Osteocyte (in vitro differentiated cells): Measurements from ENCODE around the gene SPTLC3. TPM values are rescaled to one million over a fixed set of nuclear protein-coding genes. Genes with fewer than 3 reads are reported as not detected.
A peak's percentile ranks its signal among the peaks of the same experiment; 100 is the strongest.

Experiments
- DNase-seq: peaks from one replicate; pipeline ENCODE4 v3.0.0; 2021; ENCODE audit warnings: mixed read lengths; ENCODE audit not compliant: unreplicated experiment; ENCODE audit errors: extremely low spot score
- H3K27ac Mint-ChIP-seq: one replicate; pipeline ENCODE4 v1.8.0; 2021; ENCODE audit warnings: mild to moderate bottlenecking, mixed read lengths; ENCODE audit not compliant: unreplicated experiment
- H3K27me3 Mint-ChIP-seq: one replicate; pipeline ENCODE4 v1.8.0; 2021; ENCODE audit warnings: mixed read lengths; ENCODE audit not compliant: unreplicated experiment
- H3K36me3 Mint-ChIP-seq: one replicate; pipeline ENCODE4 v1.8.0; 2021; ENCODE audit warnings: mixed read lengths; ENCODE audit not compliant: unreplicated experiment
- H3K4me1 Mint-ChIP-seq: one replicate; pipeline ENCODE4 v1.8.0; 2021; ENCODE audit warnings: mixed read lengths; ENCODE audit not compliant: unreplicated experiment
- H3K4me3 Mint-ChIP-seq: one replicate; pipeline ENCODE4 v1.8.0; 2021; ENCODE audit warnings: mild to moderate bottlenecking, moderate library complexity, mixed read lengths; ENCODE audit not compliant: unreplicated experiment
- H3K9me3 Mint-ChIP-seq: one replicate; pipeline ENCODE4 v1.8.0; 2021; ENCODE audit warnings: mixed read lengths; ENCODE audit not compliant: unreplicated experiment
- CTCF ChIP-seq: fragments of 200-600 bp; sonication (generic); IDR thresholded peaks from 2 replicates; pipeline ENCODE4 v1.5.0; 2021; ENCODE audit warnings: antibody characterized with exemption, mild to moderate bottlenecking, moderate library complexity
- total RNA-seq: library from RNA; stranded (reverse); gene quantifications from 2 replicates; pipeline ENCODE4 v1.2.1, GENCODE V29; 2021

SPTLC3 gene
- total RNA-seq, 1 donor from 2014 or later = 5.0 TPM

GRCh38 chr20:13024596-13024995 is 15.8 kb downstream of the SPTLC3 start:
- no peak overlapping the region for H3K27ac Mint-ChIP-seq
- H3K36me3 Mint-ChIP-seq = peaks cover 10% of the 10 kb centered on the region
- no peak overlapping the region for H3K4me3 Mint-ChIP-seq
- peaks cover 18% of the 10 kb centered on the region for H3K9me3 Mint-ChIP-seq
- no peaks in the 10 kb centered on the region for H3K27me3 Mint-ChIP-seq
- no peak for TF ChIP-seq CTCF
- DNase-seq = no peak
- peaks cover 36% of the 10 kb centered on the region for H3K4me1 Mint-ChIP-seq

- H3K27ac Mint-ChIP-seq = no peak overlapping the region
- H3K4me3 Mint-ChIP-seq = no peak overlapping the region
- TF ChIP-seq CTCF = no peak
- peaks cover 10% of the 10 kb centered on the region for H3K36me3 Mint-ChIP-seq
- DNase-seq = no peak
- peaks cover 42% of the 10 kb centered on the region for H3K4me1 Mint-ChIP-seq
- no peaks in the 10 kb centered on the region for H3K27me3 Mint-ChIP-seq
- H3K9me3 Mint-ChIP-seq = peaks cover 14% of the 10 kb centered on the region
Observed at GRCh38 chr20:13025181-13025580, 16.4 kb downstream of the SPTLC3 start.

- Mint-ChIP-seq H3K27ac (no peak overlapping the region), H3K4me3 (no peak overlapping the region), H3K9me3 (no peaks in the 10 kb centered on the region), H3K27me3 (no peaks in the 10 kb centered on the region), H3K4me1 (peaks cover 44% of the 10 kb centered on the region), H3K36me3 (peaks cover 3% of the 10 kb centered on the region)
- no peak for TF ChIP-seq CTCF
- no peak for DNase-seq
Observed at GRCh38 chr20:13028001-13028400, 19.2 kb downstream of the SPTLC3 start.

GRCh38 chr20:13028673-13029072 is 19.9 kb downstream of the SPTLC3 start:
- Mint-ChIP-seq H3K27ac (peak overlapping the region; percentile 44), H3K9me3 (no peaks in the 10 kb centered on the region), H3K4me1 (peaks cover 41% of the 10 kb centered on the region), H3K4me3 (no peak overlapping the region), H3K36me3 (no peaks in the 10 kb centered on the region), H3K27me3 (no peaks in the 10 kb centered on the region)
- no peak for DNase-seq
- no peak for TF ChIP-seq CTCF

GRCh38 chr20:13029687-13030375 is 21.1 kb downstream of the SPTLC3 start:
- TF ChIP-seq CTCF = no peak
- H3K9me3 Mint-ChIP-seq = no peaks in the 10 kb centered on the region
- peaks cover 46% of the 10 kb centered on the region for H3K4me1 Mint-ChIP-seq
- peak overlapping the region; percentile 92 for H3K27ac Mint-ChIP-seq
- no peaks in the 10 kb centered on the region for H3K27me3 Mint-ChIP-seq
- no peak overlapping the region for H3K4me3 Mint-ChIP-seq
- DNase-seq = peak; percentile 90
- no peaks in the 10 kb centered on the region for H3K36me3 Mint-ChIP-seq
